ENCODE results near the gene ACACA. TPM values are rescaled to one million over a fixed set of nuclear protein-coding genes. Genes with fewer than 3 reads are reported as not detected.

ACACA gene
- total and polyA plus RNA-seq, 9 of the 15 experiments (the other 6 are each of a cell fraction or from before 2014, with no cell fraction given), result 35.9 to 135 (median 88.4) TPM

DNA sequence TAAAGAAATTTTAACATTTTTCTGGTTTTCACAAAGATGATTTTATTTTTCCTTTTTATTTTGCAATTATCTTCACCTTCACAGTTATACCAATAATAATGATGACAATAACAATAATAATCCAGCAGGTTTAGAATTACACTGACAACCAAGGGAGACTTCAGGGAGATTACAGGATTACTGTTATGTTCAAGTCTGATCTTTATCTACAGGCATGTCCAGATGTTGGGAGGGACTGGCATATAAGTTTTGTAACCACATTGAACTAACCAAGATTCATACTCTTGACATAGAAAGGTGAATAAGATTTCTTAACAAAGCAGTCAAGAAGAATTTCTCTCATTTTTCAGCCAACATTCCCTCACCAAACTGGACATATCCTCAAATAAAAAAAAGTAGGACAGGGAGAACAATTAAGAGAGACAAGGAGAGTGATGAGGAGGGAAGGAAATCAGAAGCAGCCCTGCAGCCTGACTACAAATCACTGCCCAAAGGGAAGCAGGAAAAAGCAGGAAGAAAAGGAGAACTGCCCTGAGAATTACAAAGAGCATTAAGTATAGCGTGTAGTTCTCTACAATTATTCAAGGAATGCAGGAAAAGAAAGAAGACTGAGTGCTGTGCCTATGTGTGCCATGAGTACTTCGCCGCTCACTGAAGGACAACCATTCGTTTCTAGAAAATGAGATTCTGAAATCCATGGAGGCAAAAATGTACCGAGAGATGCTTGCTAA, 186.6 kb downstream of the ACACA start:
- CTCF ChIA-PET (ENCODE audit: low intra/inter-chr PET ratio), result no interaction called here
- no peak for FAIRE-seq
- WGBS (ENCODE audit: insufficient coverage, low coverage, missing lambda C conversion rate), result 93% methylated on average over 5 of the region's 5 CpGs
- no peak for TF ChIP-seq TEAD1 (CRISPR knock-in tag; IDR thresholded peaks at IDR 0.05)
- TF ChIP-seq, protein P1, sequence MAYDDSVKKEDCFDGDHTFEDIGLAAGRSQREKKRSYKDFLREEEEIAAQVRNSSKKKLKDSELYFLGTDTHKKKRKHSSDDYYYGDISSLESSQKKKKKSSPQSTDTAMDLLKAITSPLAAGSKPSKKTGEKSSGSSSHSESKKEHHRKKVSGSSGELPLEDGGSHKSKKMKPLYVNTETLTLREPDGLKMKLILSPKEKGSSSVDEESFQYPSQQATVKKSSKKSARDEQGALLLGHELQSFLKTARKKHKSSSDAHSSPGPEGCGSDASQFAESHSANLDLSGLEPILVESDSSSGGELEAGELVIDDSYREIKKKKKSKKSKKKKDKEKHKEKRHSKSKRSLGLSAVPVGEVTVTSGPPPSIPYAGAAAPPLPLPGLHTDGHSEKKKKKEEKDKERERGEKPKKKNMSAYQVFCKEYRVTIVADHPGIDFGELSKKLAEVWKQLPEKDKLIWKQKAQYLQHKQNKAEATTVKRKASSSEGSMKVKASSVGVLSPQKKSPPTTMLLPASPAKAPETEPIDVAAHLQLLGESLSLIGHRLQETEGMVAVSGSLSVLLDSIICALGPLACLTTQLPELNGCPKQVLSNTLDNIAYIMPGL (CRISPR knock-in tag; IDR thresholded peaks at IDR 0.05), result no peak
- no peak for TF ChIP-seq ZFX (CRISPR knock-in tag; IDR thresholded peaks at IDR 0.05)
- TF ChIP-seq, protein P2, sequence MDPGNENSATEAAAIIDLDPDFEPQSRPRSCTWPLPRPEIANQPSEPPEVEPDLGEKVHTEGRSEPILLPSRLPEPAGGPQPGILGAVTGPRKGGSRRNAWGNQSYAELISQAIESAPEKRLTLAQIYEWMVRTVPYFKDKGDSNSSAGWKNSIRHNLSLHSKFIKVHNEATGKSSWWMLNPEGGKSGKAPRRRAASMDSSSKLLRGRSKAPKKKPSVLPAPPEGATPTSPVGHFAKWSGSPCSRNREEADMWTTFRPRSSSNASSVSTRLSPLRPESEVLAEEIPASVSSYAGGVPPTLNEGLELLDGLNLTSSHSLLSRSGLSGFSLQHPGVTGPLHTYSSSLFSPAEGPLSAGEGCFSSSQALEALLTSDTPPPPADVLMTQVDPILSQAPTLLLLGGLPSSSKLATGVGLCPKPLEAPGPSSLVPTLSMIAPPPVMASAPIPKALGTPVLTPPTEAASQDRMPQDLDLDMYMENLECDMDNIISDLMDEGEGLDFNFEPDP (CRISPR knock-in tag; IDR thresholded peaks at IDR 0.05), result no peak
- TF ChIP-seq RBBP5 (IDR thresholded peaks at IDR 0.05; ENCODE audit: borderline replicate concordance, insufficient read depth, low read length, poor library complexity, severe bottlenecking), result no peak
- TF ChIP-seq PCBP1 (IDR thresholded peaks at IDR 0.05; ENCODE audit: low read depth, low read length, poor library complexity, severe bottlenecking), result no peak
- no peak for TF ChIP-seq TBL1XR1 (IDR thresholded peaks at IDR 0.05; ENCODE audit: low read length in 2 of 2)
- no peak for TF ChIP-seq MTA1 (IDR thresholded peaks at IDR 0.05; ENCODE audit: borderline replicate concordance)
- TF ChIP-seq RFX5 (IDR thresholded peaks at IDR 0.05; ENCODE audit: low read depth, low read length), result no peak
- TF ChIP-seq, protein P3, sequence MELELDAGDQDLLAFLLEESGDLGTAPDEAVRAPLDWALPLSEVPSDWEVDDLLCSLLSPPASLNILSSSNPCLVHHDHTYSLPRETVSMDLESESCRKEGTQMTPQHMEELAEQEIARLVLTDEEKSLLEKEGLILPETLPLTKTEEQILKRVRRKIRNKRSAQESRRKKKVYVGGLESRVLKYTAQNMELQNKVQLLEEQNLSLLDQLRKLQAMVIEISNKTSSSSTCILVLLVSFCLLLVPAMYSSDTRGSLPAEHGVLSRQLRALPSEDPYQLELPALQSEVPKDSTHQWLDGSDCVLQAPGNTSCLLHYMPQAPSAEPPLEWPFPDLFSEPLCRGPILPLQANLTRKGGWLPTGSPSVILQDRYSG (tag; conservative IDR thresholded peaks at IDR 0.05; ENCODE audit: low read depth), result no peak
- TF ChIP-seq, protein P4, sequence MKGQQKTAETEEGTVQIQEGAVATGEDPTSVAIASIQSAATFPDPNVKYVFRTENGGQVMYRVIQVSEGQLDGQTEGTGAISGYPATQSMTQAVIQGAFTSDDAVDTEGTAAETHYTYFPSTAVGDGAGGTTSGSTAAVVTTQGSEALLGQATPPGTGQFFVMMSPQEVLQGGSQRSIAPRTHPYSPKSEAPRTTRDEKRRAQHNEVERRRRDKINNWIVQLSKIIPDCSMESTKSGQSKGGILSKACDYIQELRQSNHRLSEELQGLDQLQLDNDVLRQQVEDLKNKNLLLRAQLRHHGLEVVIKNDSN (CRISPR knock-in tag; IDR thresholded peaks at IDR 0.05), result no peak
- no peak for TF ChIP-seq RBM17 (IDR thresholded peaks at IDR 0.05; ENCODE audit: borderline replicate concordance, low read depth, low read length)
- no peak for TF ChIP-seq CEBPB (tag; IDR thresholded peaks at IDR 0.05)
- no peak for TF ChIP-seq YY1 (IDR thresholded peaks at IDR 0.05; ENCODE audit: borderline replicate concordance in 1 of 3, control insufficient read depth in 1 of 3, extremely low read depth in 1 of 3, insufficient read depth in 3 of 3, insufficient read length in 1 of 3, insufficient replicate concordance in 2 of 3, low read depth in 1 of 3, low read length in 2 of 3)
- TF ChIP-seq PPARD (CRISPR knock-in tag; IDR thresholded peaks at IDR 0.05), result no peak

More for the DNA sequence above, 186.6 kb downstream of the ACACA start:
- H3K27me3 ChIP-seq (ENCODE audit: control insufficient read depth in 2 of 2, insufficient read depth in 2 of 2, low read length in 2 of 2), result no peaks in the 10 kb centered on the region
- no peak overlapping the region for H3K4me2 ChIP-seq (ENCODE audit: insufficient read depth, low read length)
- H3K4me1 ChIP-seq (replicated peaks in 1 of 2; ENCODE audit: control insufficient read depth in 2 of 2, insufficient read depth in 2 of 2, low read length in 2 of 2), result no peaks in the 10 kb centered on the region
- peaks cover 91% of the 10 kb centered on the region for H3K36me3 ChIP-seq (ENCODE audit: control insufficient read depth, insufficient read depth, low read length)
- POLR2A ChIA-PET, result interaction anchor here (1.1 to 1.7 kb wide), 2 partner anchors 10 to 12 kb away, joined by 4 to 6 read pairs; no protein-coding TSS in a partner anchor
- H3K9me1 ChIP-seq (ENCODE audit: control insufficient read depth, insufficient read depth, low read length), result no peaks in the 10 kb centered on the region
- H3K27ac ChIP-seq (ENCODE audit: extremely low read depth, low read depth, low read length), result no peak overlapping the region
- ATAC-seq, result no peak
- no peak overlapping the region for H3K4me3 ChIP-seq
- no peaks in the 10 kb centered on the region for H3K9me3 ChIP-seq (replicated peaks; ENCODE audit: control insufficient read depth, insufficient read depth, low read depth, low read length)
- intact Hi-C loops (cut with micrococcal nuclease) (loop anchor here (10.0 kb wide), 1 partner anchor 595 kb away; no protein-coding TSS in a partner anchor), in situ Hi-C loops (cut with MboI) (no loop called here)
- no peak overlapping the region for H2AFZ ChIP-seq (ENCODE audit: low read depth, low read length)
- H3K79me2 ChIP-seq (ENCODE audit: control insufficient read depth, insufficient read depth, low read length), result no peaks in the 10 kb centered on the region
- no peaks in the 10 kb centered on the region for H4K20me1 ChIP-seq (replicated peaks; ENCODE audit: control insufficient read depth, insufficient read depth, low read length)
- H3K9ac ChIP-seq (ENCODE audit: insufficient read depth in 1 of 2, low read depth in 2 of 2, low read length in 2 of 2), result no peak overlapping the region
- BruUV-seq (replicated peaks), result no TSS peak
- no peak for DNase-seq (ENCODE audit: extremely low read depth in 1 of 4, low spot score in 3 of 4)

All from K562 (cell line).